Activated T-helper 1 cell treated with anti-CD3 and anti-CD28 coated beads, Interleukin-2, amount 50 U/mL, for 16 hours (primary cell): ENCODE data around the gene C4orf54.

Experiments used
- DNase-seq, 2 donors: peaks; one replicate each; pipeline ENCODE4 v3.0.0-alpha.2; 2020; ENCODE audit warnings: low read depth in 1 of 2, low spot score in 1 of 2

C4orf54 gene

DNA sequence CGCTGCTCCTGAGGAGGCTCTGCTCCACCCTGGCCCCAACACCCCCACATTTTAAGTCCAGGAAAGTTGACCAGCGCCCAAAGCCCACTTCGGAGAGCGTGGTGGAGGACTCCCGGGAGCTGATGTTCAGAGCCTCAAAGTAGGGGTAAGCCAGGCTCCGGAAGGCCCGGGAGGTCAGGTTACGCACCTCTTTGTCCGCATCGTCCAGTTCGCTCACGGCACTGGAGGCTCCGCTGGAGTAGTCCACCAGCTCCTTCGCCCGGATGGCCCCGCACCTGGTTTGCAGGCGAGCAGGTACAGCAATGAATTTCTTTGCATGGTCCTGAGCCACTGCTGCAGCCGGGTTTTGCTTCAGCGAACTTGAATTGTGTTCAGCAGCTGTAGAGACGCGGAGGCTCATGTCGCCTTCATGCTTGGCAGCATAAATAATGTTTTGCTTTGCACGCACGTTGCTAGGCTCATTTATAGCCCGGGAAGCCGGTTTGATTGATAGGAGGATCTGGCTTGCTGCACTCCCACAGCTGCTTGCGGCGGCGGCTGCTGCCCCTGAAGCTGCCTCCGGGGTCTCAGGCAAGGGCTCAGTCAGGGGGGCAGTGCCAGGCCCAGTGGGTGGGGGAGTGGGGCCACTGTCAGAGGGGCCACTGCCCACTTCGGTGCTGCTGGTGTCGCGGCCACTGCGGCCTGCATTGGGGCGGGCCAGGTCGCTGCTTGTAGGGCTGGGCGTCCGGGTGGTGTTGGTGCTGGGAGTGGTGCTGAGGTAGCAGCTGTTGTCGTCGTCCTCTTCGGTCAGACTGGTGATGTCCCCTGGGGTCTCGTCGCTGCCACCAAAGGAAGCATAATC is 4.8 kb downstream of the C4orf54 start:
- no peak for DNase-seq

- no peak for DNase-seq
Measured at GRCh38 chr4:99651811-99652485, 5.7 kb downstream of the C4orf54 start.

DNA sequence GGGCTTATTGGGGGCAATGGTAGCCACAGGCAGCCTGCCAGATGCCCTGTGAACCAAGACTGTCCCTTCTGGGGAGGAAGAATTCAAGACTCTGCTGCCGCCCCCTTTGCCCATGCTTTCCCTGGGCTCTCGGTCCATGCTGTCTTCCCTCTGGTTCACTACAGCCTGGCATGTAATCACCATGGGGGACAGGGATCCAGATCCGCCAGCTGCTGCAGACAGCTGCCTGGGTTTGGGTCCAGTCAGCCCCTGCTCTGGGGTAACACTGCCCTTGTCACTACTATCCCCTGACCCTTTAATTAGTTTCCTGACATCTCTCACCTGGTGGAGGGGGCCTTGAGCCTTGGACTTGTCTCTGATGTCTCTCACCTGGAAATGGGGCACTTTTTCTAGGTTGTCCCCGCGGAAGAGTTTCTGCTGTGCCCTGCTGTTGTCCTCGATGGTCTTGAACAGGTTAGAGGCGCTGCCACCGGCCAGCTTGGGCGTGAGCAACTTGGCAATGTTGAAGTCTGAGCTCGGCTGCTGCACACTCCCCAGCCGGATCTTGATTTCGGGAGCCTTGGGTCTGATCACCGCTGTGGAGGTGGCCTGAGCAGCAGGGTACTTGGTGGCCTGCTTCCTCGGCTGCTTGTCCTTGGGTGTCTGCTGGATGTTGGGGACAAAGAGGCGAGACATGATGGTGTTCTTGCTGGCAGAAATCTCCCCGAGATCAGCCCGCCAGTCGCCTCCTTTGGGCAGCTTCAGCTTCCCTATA is 6.4 kb downstream of the C4orf54 start:
- DNase-seq, result no peak

DNA sequence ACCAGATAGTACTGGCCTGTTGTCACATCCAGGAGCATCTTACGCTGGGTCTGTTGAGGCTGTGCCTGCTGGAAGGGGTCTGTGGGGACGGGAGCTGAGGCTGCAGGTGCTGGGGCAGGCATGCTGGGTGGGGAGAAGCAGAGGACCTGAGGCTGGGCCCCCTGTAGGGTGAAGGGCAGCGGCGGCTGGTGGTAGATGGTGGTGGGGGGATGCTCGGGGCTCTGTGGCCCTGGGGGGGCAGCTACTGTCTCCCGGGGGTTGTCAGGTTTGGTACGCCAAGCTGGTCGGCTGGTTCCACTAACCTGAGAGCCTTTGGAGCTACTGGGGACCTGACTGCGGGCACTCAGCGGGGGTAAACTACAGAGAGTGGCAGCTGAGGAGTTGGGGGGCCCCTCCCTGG is 7.8 kb downstream of the C4orf54 start:
- DNase-seq, result no peak

GRCh38 chr4:99649208-99649607 is 8.4 kb downstream of the C4orf54 start:
- DNase-seq, result no peak

DNA sequence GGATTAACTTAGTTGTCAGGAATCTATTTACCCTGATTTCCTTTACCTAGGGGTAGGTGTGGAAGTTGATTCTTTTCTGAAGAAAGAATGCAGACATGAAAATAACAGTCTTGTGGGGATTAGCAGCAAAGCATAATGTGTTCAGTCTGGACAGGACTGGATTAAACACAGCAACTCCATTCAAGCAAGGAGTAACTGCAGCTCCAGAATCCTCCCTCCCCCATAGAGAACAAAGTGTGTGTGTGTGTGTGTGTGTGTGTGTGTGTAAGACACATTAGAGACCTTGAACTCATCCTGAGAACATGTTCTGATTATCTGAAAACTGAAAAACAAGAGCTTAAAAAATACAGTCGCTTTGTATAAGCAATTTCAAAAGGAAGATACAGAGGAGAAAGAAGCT is 9.3 kb downstream of the C4orf54 start:
- no peak for DNase-seq

DNA sequence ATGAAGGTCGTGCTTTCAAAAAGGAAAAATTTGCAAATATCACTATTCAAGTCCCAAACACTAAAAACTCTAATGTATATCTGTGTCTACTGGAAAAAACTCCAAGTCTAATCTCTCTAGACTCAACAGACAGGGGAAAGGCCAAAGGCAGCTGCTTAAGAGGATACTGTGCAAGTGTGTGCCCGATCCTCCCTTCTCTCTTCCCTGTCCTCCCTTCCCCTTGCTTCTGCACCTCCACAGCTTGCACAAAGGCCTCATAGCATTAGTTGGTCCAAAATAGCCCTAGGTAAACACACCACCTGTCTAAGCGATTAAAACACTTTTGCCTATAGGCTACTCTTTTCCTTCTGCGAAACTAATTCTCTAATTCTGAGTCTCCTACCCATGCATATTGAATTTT is 10.6 kb downstream of the C4orf54 start:
- DNase-seq, result no peak

DNA sequence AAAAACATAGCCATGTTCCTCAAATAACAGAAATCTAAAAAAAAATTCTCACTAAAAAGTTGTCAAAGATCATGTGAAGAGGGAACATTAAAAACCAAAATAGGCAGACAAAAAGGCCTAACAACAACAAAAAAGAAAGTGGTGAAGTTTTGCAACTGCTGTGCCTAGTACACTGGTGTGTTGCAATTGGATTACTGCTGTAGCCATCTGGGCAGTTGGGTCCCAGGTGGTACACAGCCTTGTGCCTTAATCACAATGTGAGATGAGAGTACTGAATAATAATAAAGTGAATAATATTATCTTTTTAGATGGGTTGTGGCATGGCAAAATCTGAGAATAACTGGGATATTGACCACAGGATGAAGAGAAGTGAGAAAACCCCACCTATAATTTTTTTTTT is 12.0 kb downstream of the C4orf54 start:
- no peak for DNase-seq

DNA sequence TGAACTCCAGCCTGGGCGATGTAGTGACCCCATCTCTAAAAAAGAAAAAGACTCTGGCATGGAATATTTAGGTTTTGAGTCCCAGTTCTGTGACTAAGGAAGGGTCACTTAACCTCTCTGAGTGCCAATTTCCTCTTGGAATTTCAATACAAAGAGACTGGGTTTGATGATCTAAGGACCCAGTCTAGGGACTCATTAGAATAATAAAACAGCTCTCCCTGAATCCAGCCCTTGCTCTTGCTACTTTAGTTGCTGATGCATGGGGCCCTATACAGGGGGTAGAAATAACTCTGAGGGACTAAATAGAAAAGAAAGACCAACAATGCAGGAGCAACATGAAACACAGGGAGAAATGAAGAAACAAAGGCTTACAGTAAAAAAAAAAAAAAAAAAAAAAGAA is 12.6 kb downstream of the C4orf54 start:
- DNase-seq, result no peak

GRCh38 chr4:99644453-99644852 is 13.2 kb downstream of the C4orf54 start:
- no peak for DNase-seq

DNA sequence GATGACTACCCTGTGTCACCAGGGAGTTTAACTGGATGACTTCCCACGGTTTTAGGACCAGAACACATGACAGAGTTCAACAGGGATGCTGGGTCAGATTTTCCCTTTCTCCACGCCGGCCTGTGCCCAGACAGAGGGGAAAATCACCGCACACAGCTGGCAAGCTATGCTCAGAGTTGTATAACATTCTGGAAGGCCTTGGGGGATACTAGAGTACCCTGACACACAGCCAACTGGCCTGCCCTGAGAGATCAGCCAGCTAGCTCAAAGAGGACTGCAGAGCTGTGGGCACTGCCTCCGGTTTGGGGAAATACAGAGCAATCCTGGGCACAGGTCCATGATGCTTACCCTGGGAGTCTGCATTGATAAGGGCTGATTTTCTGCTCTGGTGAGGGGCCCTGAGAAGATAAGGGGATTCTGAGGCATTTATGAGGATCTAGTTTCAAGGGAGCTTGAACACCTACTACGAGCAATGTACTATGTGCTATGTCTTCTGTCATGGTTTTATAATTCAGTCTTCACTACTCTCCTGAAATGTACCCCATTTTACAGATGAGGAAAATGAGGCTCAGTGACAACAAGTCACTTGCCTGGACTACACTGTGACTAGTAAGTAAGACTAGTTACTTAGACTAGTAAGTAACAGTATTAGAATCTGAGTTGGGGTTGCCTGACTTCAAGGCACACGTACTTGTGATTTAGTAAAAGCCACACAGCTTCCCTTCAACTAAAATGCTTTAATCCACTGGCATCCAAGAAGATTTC is 14.7 kb downstream of the C4orf54 start:
- no peak for DNase-seq

- DNase-seq, result no peak
Measured at GRCh38 chr4:99640676-99641075, 17.0 kb downstream of the C4orf54 start.

DNA sequence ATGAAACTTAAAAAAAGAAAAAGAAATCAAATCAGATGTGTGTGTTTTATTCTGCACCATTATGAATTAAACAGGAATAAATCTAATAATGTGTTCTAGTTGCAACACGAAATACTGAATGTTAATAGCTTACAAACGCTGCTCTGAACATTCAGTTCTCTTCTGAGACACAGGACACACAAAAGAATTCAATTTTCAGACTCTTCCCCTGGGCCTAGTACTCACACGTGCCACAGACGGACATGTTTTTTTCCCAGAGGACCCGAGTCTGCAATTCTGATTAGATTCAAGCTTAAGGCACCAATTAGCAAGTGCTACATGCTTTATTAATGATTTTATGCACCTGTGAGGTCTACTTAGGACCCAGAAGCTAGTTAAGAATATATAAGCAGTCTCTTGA is 20.5 kb downstream of the C4orf54 start:
- no peak for DNase-seq

DNA sequence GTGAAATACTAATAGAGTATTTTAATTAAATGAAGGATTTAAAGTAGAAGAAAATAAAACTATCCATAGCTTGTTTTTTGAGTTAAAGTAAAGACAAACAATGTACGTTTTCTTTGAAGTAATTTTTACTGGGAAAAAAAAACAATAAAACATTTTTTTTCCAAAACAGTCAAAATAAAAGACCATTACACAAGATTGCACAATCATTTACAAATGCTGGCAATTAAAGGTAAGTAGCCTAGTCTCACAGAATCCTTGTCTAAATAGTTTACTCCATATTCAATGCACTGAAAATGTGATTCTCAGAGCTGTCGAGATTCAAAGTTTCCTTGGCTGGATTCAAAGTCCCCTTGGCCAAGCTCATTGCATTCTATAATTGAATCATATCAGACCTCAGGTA is 21.2 kb downstream of the C4orf54 start:
- DNase-seq, result no peak

DNA sequence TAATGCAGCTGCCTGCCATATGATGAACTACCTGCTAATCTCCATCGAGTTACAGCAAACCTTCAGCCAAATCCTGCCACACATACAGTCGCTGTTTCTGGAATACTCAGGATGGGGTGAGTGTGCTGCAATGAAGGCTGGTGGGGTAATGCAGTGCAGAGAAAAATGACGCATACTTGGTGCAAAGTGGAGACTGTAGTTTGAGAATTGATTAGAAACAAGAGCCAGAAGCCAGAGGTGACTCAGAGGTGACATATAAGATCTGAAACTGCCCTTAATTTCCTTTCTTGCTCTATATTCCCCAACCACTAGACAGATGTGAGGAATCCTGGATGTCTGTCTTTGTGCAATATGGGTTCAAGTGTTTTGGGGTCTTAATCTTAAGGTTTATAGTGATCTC is 22.0 kb downstream of the C4orf54 start:
- DNase-seq, result no peak

GRCh38 chr4:99634742-99635360 is 22.8 kb downstream of the C4orf54 start:
- DNase-seq, result no peak

DNA sequence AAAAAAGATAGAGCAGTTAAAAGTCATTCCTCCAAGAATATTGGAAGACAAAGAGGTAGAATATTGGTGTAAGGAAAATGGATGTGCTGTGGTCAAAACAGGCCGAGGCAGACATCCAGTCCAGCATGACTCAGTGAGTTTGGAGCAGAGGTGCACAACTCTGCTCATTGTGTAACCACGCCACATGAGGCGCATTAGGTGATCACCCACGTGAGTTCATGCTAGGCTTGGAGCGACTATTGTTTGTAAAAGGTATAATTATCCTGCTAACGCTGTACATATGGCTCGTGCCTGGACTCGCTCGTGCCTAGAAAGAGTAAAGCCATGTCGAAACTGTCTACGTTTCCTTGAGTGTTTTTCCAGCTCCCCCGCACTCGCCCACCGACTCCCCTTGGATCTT is 23.9 kb downstream of the C4orf54 start:
- no peak for DNase-seq

- DNase-seq, result no peak
Measured at GRCh38 chr4:99630857-99631360, 26.7 kb downstream of the C4orf54 start.

- no peak for DNase-seq
Measured at GRCh38 chr4:99629962-99630554, 27.6 kb downstream of the C4orf54 start.

DNA sequence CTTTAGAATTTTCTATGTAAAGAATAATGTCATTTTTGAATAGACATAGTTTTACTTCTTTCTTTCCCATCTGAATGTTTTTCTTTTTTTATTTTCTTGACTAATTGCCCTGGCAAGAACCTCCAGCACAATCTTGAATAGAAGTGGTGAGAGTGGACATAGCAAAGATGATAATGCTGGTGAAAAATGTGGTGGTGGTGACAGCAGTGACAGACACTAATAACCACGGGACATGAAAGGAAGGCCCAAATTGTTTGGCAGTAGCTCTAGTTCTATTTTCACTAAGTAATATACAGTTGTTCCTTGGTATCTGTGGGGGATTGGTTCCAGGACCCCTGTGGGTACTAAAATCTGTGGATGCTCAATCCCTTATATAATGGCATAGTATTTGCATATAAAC is 29.6 kb downstream of the C4orf54 start:
- no peak for DNase-seq
